Lower leg skin (tissue), 3 donors: ENCODE data around the gene ASH1L.
"Not testable (repeated sequence)": the region's sequence is repeated elsewhere in the genome, so short reads cannot be mapped to it uniquely, and the experiment has no call there.

Source experiments
- CTCF ChIP-seq, 3 donors: fragments of 450-650 bp; IDR thresholded peaks; one replicate each; pipeline ENCODE4 v1.5.1; 2016; ENCODE audit warnings: antibody characterized with exemption in 3 of 3, mild to moderate bottlenecking in 3 of 3, moderate library complexity in 2 of 3
- POLR2A ChIP-seq, 2 donors: fragments of 450-650 bp; IDR thresholded peaks; one replicate each; pipeline ENCODE4 v1.6.1; 2016 to 2017; ENCODE audit warnings: antibody characterized with exemption in 2 of 2, mild to moderate bottlenecking in 1 of 2, moderate library complexity in 1 of 2

GRCh38 chr1:155486952-155487351 is 75.7 kb downstream of the ASH1L start:
- TF ChIP-seq CTCF, POLR2A (IDR thresholded peaks at IDR 0.05): not testable (repeated sequence)
